Omental fat pad (tissue), 4 donors: ENCODE measurements around the gene ITGB2. TPM values are rescaled to one million over a fixed set of nuclear protein-coding genes. Genes with fewer than 3 reads are reported as not detected.

Experiments
- ATAC-seq: fragments of 150-250 bp; one replicate; pipeline ENCODE4 v1.9.1; 2016; ENCODE audit warnings: mild to moderate bottlenecking, moderate library complexity; ENCODE audit not compliant: low FRiP score
- DNase-seq: peaks from one replicate; pipeline ENCODE4 v3.0.0-alpha.2; 2019; ENCODE audit warnings: low spot score
- total RNA-seq, 4 donors: library from RNA; depleted of rRNA; stranded (reverse); fragments of >200 nt; gene quantifications; one replicate each; pipeline ENCODE4 v1.1.0, GENCODE V29; 2016
- TF ChIP-seq, protein P1 (sequence below), 3 donors: fragments of 450-650 bp; IDR thresholded peaks; one replicate each; pipeline ENCODE4 v1.5.1; 2016 to 2017; ENCODE audit warnings: antibody characterized with exemption in 3 of 3, mild to moderate bottlenecking in 3 of 3, moderate library complexity in 2 of 3

The ITGB2 gene
- total RNA-seq, 4 donors from 2014 or later, result 98.5 to 581 (median 217) TPM

DNA sequence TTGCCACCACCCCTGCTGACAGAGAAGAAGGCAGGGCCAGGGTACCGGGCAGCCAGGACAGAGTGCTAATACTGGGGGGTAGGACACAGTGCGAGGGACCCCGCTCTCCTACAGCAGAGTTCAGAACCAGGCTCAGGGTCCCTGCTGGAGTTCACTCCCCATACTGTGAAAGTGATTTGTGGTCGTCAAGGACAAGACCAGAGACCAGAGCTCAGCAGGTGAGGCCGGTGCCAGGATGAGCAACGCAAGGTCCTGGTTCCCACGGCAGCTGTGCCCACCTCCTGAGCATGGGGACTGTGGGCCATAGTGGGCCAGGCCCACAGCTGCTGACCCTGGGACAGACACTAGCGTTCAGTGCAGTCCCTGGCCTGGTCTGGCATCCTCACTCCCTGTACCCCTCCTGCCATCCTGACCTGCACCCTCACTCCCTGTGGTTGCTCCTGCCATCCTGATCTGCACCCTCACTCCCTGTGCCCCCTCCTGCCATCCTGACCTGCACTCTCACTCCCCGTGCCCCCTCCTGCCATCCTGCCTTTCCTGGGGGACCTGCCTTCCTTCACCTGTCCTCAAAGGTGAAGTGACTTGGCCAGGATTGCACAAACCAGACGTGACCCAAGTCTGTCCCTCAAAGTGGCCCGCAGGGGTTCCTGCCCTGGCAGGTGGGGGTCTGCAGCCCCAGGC, 33.4 kb downstream of the ITGB2 start:
- TF ChIP-seq, protein P1, sequence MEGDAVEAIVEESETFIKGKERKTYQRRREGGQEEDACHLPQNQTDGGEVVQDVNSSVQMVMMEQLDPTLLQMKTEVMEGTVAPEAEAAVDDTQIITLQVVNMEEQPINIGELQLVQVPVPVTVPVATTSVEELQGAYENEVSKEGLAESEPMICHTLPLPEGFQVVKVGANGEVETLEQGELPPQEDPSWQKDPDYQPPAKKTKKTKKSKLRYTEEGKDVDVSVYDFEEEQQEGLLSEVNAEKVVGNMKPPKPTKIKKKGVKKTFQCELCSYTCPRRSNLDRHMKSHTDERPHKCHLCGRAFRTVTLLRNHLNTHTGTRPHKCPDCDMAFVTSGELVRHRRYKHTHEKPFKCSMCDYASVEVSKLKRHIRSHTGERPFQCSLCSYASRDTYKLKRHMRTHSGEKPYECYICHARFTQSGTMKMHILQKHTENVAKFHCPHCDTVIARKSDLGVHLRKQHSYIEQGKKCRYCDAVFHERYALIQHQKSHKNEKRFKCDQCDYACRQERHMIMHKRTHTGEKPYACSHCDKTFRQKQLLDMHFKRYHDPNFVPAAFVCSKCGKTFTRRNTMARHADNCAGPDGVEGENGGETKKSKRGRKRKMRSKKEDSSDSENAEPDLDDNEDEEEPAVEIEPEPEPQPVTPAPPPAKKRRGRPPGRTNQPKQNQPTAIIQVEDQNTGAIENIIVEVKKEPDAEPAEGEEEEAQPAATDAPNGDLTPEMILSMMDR (IDR thresholded peaks at IDR 0.05), result no peak
- DNase-seq (no peak), ATAC-seq (no peak)

DNA sequence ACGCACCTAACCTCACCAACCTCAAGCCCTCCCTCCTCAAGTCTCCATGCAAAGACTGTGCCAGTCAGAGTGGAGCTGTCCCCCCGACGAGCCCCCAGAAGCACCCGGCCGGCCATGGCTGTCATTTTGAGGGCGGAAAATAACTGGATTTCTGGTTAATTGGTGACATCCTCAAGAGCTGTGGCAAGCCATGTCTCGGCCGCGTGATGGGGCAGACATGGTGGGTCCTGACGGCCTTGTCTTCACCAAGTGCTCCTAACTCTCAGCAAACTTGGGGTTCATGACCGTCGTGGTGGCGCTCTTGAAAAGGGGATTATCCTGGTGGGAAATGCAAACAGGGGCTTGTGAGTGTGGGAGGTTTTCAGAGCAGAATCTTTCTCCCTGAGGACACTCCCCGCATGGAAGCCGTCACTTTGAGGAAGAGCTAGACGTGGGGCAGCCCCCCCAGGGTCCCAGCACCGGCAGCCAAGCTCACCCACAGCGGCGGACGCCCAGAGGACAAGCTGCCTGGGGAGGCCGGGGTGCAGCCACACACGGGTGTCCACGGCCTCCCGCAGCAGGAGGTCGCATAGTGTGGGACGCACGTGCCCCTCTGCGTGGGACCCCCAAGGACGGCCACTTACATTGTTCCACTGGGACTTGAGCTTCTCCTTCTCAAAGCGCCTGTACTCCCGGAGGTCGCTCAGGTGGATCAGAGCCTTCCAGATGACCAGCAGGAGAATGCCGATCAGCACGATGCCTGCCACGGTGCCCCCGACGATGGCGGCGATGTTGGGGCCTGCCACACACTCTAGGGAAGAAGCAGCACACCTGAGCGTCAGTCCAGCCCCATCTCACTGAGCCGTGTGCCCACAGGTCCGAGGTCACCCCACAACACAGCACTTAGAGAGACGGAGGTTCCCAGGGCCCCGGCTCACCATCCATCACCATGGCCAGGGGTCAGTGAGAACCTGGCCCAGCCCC, 34.3 kb downstream of the ITGB2 start:
- TF ChIP-seq, protein P1 (IDR thresholded peaks at IDR 0.05), result no peak
- ATAC-seq (no peak), DNase-seq (no peak)

DNA sequence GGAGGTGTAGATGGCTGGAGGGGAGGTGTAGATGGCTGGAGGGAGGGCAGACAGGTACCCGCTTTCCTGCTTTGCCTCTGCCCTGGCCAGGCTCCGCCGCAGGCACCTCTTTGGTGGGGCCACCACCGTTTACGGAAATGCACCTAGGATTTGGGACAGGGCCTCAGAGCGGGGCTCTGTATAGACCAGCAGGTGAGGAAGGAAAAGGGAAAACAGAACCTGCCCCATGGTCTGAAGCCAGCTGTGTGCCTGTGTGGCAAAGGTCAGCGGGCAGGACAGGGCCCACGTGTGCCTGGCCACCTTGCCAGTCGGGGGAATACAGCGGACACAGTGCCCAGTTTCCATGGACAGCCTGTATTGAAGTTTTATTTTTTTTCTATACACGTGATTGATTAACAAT, 35.1 kb downstream of the ITGB2 start:
- TF ChIP-seq, protein P1 (IDR thresholded peaks at IDR 0.05), result no peak
- ATAC-seq, result no peak

DNA sequence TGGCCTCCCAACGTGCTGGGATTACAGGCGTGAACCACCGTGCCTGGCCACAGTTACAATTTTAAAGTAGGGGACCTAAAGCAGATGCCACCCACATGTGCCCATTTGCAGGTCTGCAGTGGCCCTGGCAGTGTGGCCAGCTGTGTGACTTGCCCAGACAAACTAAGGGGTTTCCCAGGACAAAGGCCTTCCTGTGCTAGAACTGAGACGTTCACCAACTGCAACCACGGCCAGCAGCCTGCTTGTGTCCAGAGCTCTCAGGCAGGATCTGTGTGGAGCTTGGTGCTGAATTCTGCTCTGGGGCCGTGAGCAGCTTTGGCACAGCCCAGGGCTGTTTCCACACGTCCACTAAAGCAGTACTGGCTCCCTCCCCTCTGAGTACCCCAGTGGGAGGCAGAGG, 36.6 kb downstream of the ITGB2 start:
- no peak for DNase-seq
- no peak for ATAC-seq
- TF ChIP-seq, protein P1 (IDR thresholded peaks at IDR 0.05), result no peak

More for the DNA sequence above, 35.1 kb downstream of the ITGB2 start:
- no peak for DNase-seq

DNA sequence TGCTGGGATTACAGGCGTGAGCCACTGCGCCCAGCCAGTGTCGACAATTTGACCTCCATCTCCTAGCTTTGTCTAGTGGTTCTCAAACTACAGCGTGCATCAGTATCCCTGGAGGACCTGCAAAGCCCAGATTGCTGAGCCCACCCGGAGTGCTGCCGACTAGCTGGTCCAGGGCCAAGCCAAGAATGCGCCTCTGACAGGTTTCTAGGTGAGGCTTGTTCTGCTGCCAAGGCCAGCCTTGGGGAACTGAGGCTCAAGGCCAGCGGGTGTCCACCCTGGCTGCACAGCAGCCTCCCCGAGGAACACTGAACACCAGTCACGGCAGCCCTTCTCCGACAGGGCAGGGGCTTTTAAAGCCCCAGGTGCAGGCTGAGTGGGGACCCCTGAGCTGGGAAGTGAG, 37.4 kb downstream of the ITGB2 start:
- TF ChIP-seq, protein P1 (IDR thresholded peaks at IDR 0.05), result no peak
- DNase-seq, result no peak
- ATAC-seq, result no peak

DNA sequence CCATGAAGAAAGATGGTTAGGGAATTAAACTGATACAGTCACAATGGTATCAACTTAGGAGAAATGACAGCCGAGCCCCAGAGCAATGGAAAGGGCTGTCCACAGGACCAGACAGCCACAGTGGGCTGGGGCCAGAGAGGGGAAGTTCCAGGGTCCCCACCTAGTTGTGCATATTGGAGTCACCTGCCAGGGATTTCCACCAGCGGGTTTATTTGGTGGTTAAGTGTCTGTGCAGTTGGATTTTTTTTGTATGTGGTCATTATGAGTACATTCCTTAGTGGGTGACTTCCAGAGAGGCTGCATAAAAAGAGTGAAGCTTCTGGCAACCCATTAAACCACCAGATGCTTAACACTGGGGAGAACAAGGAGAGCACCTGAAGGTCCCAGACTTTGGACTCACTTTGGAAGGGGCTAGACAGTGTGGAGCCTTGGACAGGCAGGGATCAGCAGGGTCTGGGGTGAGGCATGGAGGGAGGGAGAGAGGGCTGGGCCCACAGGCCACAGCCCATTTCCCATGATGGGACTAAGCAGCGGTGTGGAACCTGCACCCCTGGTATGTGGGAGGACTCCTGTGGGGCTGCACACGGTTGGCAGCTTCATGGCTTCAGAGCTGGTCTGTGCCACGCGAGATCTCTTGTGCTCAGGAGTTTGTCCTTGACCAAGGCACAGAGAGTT, 39.4 kb downstream of the ITGB2 start:
- TF ChIP-seq, protein P1 (IDR thresholded peaks at IDR 0.05), result no peak
- DNase-seq (no peak), ATAC-seq (peak; percentile 11)
